ENCODE data around the gene GSTK1.
"Not testable (repeated sequence)": the region's sequence is repeated elsewhere in the genome, so short reads cannot be mapped to it uniquely, and the experiment has no call there.

Gene GSTK1

DNA sequence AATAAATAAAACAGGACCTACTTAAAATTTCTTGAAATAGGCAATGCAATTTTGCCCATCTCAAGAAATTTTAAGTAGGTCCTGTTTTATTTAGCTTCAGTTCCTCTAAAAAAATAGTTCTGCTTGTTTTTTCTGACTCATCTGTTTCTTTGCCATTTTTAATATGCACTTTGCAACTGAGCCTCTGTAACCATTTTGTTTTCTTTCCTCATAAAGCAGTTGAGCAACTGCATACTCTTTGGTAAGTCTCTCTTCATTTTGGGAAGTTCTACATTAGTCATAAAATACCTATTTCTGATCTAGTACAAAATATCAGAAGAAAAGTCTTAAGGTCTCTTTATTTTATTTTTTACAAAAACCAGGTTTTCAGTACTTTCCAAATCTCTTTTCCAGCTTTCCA lies 23.4 kb upstream of the GSTK1 start:
- no peak for DNase-seq

DNA sequence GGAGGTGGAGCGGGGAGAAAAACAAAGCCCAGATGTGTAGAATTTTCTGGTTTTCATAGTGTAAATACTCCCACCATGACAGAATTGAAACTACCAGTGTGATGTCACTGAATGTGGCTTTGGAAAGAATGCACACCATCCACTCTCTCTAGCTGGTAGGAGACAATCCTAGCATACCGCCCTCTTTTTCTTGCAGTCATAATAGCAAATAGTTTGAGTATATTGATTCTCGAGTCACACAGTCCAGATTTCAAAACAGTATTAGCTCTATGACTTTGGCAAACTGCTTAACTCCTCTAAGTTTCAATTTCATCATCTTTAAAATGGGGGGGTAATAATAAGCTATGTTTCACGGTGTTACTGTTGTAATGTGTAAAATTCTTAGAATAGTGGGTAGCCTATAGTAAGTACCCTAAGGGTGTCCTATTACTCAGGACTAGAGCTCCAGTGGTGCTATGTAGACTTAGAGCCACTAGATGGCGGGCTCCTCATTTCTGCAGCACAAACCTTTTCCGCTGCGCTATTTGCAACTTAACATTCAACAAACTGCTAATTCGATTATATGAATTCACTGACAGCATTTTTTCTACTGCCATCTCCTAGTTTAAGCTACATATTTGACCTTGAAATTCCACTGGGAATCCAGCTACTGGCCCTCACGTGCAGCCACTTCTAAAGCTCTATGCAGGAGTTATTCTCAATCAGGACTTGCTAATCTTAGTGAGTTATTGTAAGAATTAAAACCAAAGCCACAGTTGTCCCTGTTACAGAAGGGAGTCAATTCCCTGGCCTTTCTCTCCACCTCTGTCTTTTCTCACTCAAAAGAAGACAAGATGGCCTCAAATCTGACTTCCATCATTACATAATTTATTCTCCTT lies 22.7 kb upstream of the GSTK1 start:
- DNase-seq = no peak

DNA sequence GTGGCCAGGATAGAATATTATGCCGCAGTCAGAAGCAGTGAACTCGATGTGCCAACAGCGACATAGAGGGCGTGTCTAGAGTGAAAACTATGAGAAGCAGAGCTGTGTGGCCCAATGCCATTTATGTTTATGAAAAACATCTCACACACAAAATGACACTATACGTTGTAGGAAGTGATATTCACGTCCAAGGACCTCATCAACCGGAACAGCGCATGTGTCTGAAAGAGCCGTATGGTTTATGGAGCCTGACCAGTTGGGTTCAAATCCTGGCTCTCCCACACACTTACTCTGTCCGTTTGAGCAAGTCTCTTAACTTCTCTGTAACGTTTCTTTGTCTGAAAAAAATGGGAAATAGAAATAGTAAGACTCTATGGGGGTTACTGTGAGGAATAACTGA lies 20.9 kb upstream of the GSTK1 start:
- no peak for DNase-seq

DNA sequence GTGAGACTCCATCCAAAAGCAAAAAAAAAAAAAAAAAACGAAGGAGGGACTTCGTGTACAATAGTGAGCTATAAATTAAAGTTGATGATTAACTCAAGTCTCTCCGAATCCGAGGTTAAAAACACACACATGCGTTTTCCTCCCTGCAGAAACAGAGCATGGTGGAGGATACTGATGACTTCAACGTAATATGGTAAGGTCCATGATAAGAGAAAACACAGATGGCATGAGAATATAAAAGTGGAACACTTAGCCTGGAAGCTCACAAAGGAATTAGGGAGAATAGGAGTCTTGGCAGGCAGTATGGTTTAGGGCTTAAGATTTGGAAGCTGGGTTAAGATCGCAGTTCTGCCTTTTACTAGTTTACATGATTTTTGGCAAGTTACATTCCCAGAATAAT lies 20.1 kb upstream of the GSTK1 start:
- no peak for DNase-seq

DNA sequence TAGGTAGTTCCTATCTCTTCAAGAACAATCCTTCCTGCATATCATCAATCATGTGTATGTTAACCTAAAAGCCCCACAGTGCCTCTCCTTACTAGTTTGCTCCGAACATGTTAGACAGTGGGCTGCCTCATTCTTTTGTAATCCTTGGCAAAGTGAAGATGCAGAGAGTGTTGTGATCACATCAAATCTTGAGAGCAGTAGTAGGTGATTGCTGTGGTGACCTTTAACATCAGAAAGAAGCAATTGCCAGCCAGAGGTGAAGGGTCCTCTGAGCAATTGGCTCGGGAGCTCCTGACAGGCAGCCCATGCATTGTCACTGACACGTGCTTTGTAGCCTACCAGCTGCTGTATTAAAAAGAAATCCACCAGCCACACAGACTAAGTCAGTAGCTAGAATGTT lies 19.6 kb upstream of the GSTK1 start:
- DNase-seq = no peak

DNA sequence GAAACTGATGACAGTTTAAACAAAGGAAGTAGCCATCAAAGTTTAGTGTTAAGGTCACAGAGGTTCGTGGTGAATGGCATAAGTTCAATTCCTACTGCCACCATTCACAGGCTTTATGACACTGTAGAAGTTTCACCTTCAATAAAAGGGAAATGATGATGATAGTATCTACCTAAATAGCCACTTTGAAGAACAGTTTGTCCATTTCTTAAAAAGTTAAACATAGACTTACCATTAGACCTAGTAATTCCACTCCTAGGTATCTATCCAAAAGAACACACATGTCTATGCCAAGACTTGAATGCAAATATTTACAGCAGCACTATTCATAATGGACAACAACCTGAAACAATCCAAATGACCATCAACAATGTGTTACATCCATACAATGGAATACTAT lies 18.9 kb upstream of the GSTK1 start:
- no peak for DNase-seq

DNA sequence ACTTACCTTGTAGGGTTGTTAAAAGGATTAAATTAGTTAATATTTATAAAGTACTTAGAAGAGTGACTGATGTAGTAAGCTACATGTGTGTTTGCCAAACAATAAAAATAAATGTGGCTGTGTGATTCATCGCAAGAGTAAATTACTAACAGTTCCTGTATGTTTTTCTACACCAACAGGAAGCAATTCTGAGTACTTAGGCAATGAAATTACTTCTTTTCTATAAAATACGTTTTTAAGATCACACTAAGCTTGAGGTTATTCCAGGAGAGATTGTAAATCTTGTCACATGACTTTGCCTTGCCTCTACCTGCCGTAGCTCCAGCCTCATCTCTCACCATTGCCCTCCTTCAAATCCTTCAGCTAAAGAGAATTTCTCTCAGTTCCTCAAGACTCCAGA lies 18.1 kb upstream of the GSTK1 start:
- DNase-seq = no peak

DNA sequence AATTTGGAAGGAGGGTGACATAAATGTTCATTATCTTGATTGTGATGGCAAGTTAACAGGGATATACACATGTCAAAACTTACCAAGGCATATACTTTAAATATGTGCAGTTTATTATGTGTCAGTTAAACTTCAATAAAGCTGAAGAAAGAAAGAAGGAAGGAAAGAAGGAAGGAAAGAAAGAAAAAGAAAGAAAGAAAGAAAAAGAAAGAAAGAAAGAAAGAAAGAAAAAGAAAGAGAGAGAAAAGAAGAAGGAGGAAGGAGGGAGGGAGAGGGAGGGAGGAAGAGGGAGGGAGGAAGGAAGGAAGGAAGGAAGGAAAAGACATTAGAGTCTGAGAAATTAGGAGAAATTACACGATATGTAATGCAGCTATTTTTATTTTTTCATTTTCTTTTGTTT lies 15.9 kb upstream of the GSTK1 start:
- DNase-seq = no peak

DNA sequence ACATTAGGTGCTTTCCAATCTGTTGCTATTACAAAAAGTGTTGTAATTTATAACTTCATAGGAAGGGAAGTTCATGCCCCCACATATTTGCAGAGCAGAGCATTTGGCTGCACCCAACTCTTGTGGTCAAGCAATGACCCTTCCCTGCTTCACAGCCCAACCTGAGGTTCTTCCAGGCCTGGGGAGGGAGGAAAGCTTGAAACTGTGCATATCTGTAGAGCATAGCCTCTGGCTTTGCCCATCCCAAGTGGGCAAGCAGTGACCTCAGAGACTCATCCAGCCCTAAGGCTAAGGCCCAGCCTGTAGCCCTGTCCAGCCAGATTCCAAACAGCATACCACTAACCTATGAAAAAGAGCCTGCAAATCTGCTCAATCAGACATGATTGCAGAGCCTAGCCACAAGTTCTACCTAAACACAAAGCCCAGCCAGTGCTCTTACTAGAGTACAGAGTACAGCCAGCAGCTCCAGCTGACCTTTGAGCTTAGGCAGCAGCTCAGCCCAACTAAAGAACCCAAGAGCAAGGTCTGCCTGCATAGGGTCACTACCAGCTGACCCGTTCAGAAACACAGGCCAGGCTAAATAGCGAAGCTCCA lies 14.4 kb upstream of the GSTK1 start:
- no peak for DNase-seq

DNA sequence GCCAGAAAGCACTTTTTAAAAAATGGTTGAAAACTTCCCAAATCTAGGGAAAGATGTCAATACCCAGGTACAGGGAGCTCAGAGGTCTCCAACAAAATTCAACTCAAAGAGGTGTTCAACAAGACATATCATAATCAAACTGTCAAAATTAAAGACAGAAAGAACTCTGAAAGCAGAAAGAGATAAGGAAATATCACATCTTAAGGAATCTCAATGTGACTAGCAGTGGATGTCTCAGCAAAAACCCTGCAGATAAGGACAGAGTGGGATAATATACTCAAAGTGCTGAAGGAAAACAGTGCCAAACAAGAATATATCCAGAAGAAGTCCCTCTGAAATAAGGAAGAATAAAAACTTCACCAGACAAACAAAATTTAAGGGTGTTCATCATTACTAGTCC lies 13.0 kb upstream of the GSTK1 start:
- no peak for DNase-seq

DNA sequence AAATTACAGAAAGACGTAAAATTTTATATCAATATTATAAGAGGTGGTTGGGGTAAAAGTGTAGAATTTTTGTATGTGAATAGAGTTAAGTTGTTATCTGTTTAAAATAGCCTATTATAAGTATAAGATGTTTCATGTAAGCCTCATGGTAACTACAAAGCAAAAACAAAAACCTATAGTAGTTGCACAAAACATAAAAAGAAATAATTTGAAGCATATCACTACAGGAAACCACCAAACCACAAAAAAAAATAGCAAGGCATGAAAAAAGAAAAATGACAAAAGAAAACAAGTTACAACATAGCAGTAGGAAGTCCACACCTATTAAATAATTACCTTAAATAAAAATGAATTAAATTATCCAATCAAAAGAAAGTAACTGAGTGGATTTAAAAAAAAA lies 12.4 kb upstream of the GSTK1 start:
- DNase-seq = no peak

DNA sequence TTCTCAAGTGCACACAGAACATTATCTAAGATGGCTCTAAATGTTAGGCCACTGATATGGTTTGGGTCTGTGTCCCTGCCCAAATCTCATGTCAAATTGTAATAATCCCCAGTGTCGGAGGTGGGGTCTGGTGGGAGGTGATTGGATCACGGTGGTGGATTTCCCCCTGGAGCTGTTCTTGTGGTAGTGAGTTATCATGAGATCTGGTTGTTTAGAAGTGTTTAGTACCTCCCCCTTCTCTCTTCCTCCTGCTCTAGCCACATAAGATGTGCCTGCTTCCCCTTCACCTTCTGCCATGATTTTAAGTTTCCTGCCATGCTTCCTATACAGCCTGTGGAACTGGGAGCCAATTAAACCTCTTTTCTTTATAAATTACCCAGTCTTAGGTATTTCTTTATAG lies 11.2 kb upstream of the GSTK1 start:
- DNase-seq = no peak

DNA sequence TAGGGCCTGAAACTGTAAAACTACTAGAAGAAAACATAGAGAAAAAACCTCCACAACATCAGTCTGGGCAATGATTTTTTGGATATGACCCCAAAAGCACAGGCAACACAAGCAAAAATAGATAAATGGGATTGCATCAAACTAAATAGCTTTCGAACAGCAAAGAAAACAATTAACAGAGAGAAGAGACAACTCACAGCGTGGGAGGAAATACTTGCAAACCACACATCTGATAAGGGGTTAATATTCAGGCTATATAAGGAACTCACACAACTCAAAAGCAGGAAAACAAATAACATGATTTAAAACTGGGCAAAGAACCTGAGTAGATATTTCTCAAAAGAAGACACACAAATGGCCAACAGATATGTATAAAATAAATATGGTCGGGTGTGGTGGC lies 7.7 kb upstream of the GSTK1 start:
- DNase-seq = no peak

DNA sequence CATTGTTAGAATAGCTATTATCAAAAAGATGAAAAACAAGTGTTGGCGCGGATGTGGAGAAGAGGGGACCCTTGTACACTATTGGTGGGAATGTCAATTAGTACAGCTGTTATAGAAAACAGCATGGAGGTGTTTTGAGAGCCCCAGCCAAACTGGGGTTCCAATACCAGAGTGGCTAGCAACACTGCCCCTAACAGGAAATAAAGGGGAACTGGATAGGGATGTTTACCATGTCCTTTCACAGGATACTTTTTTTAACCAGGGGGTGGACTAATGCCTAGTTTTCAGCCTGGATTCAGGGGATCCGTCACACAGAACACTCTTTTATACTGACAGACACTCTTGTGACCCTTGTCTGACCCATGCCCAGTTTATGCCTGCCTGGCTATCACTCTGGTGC lies 6.9 kb upstream of the GSTK1 start:
- no peak for DNase-seq

DNA sequence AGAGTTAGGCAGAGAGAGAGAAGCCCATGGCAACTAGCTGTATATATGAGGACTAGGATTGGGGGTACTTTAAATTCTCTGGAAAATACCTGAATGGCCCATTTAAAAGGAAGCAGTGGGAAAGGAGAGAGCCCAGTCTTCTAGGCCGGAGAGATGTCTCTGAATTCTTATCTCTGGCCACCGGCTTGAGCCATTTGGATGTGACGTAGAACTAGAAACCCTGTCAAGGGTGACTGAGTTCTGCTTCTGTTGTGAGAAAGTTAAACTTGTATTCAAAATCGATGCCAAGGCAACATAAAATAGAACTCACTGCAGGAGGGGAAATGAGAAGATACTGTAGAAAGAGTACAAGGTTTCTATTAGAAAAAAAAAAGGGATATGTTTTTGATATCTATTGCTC lies 6.3 kb upstream of the GSTK1 start:
- no peak for DNase-seq

DNA sequence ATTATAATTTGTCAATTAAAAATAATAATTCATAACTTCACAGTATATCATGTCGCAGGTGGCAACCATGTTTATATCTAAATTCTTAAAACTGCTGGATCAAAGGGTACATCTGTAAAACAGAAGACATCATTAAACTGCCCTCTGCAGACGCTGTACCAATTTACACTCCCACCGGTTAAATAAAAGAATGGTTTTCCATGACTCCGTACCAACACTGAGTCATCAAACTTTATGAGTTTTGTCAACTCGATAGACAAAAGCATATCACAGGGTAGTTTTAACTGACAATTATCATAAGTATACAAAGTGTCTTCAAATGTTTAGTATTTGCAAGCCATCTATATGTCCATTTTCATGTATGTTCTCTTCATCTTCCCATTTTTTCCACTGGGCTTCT lies 5.7 kb upstream of the GSTK1 start:
- no peak for DNase-seq

DNA sequence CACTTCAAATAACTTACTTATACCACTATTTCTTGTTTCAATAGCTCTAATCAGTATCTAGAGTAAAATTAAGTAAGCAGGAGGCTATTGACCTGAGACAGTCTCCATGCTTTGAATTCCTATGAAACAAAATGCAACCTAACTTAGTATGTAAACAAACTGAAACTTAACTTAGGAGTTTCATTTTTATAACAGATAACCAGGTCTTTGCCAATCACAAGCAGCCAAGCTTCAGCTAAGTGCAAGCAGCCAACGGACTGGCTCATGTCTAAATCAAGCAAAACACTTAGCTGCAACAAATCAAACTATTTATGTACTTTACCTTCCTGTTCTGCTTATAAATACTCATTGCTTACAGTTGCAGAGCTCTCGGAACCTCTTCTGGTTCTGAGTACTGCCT lies 4.4 kb upstream of the GSTK1 start:
- DNase-seq = no peak

DNA sequence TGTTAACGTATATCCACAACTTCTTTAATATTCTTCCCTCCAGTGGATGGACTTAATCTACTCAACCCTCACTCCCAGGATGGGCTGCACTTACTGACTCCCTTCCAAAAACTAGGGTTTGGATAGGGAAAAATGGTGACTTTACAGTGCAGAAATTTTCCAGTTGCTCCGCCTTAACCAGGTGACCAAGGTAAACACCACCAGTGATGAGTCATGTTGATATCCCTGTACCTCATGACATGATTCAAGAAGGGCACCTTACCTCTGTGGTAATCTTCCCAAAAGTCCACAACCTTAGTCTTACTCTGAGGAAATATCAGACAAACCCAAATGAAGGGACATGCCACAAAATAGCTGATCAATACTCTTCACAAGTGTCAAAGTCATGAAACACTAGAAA lies 3.5 kb upstream of the GSTK1 start:
- DNase-seq = no peak

DNA sequence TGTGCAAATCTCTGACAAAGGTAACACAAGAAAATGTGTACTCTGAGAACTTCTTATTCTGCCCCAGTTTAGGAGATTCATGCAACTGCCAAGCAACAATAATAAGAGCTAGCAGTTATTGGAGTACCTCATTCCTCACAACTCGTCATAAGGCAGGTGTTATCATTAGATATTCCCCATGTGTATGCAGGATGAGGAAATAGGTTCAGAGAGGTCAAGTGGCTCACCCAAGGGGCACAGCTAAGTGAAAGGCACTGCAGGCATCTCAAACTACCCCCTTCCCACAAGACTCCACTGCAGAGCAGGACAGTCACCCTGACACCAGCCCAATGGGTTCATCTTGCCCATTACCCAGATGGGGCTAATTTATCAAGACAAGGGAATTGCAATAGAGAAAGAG lies 1.3 kb upstream of the GSTK1 start:
- no peak for DNase-seq

DNA sequence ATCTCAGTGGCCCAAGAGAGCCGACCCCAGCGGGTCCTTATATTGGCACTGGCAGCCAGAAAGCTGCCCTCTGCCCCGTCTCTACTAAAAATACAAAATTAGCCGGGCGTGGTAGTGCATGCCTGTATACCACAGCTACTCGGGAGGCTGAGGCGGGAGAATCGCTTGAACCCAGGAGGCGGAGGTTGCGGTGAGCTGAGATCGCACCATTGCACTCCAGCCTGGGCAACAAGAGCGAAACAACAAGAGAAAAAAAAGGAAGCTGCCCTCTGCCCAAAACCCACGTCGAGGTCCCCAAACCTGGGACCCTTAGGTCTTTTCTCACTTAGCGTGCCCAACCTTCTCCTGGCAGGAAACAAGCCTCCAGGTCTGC lies 941 bp downstream of the GSTK1 start:
- DNase-seq = not testable (repeated sequence)

DNA sequence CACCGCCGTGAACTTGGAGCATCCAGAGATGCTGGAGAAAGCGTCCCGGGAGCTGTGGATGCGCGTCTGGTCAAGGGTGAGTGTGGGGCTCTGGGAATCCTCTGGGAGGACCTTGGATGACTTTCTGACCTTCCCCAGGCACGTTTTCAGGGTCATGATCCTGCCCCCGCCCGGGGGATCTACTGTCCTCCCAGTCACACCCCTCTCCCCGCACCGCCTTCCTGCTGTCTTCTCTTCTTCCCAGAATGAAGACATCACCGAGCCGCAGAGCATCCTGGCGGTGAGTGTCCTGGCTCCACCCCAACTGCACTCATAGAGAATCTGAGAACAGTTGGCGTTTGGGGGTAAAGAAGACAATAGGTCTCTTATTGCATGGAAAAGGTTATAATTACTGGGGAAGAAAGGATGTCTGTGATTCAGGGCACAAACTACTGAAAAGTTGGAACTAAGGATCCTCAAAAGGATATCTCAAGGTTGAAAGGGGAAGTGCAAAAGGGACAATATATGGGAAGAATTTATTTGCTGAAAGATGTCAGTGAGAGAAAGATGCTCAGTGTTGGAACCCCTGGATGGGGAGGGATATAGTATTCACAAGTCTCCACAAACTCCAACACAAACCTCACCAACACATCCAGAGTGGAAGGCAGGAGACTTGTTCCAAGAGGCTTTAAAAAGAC lies 1.9 kb downstream of the GSTK1 start:
- DNase-seq = no peak

DNA sequence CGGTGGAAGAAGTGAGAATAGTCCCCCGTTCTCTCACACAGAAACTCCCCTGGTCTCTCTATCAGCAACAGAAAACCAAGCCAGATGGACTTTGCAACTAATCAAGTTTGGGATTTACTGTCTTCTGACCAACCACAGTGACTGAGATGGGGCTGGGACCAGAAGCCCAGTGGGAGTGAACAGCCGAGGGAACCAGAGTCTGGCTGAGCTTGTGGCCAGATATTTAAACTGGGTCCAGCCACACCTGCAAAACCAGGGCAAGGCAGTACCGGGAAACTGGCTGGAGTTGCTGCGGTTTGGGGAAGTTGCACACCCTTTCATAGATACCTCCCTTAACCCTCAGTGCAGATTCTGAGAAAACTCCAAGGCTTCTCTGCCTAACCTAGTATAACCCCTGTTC lies 6.0 kb downstream of the GSTK1 start:
- no peak for DNase-seq

DNA sequence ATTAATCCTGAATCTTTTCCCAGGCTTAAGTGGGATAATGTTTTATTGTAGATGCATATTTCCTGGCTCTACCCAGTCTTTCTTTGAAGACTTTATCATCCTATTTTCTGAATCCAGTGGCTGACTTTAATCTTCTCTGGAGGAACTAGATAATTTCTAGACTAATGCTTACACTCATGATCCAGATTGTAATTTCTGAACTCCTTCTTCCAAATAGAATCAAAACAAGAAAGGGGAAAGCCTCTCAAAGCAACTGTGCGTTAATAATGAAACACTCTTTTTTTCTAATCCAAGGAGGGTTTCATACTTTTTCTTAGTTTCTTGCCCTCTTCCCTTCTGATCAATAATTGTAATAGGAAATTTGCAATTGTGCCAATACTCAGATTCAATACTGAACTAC lies 8.0 kb downstream of the GSTK1 start:
- DNase-seq = no peak

DNA sequence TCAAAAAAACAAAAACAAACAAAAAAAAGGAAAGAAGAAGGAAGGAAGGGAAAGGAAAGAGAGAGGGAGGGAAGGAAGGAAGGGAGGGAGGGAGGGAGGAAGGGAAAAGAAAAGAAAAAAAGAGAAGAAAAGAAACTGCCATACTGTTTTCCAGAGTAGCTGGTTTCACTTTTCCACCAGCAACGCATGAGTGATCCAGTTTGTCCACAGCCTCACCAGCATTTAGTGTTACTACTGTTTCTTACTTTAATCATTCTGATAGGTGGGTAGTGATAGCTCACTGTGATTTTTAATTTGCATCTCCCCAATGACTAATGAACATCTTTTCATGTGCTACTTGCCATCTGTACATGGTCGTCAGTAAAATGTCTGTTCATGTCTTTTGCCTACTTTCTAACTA lies 9.6 kb downstream of the GSTK1 start:
- no peak for DNase-seq

Measured in GOT3 (cell line).